Measurements from ENCODE around the gene ANKFN1.

DNA sequence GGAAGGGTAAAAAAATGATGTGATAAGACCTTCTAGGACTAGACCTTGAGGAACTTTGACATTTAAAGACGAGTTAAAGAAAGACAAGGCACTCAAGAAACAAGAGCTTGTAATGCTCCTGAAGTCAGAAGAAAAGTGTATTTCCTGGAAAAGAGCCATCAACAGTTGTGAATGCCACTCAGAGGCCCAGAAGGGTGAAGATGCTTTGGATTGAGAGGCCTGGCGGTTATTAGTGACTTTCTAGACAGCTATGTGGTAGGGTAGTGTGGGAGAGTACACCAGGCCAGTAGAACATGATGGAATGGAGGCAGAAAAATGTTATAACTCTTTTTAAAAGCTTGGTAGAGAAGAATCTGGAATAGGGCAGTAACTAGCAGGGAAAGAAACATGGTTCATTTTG, 34.1 kb upstream of the ANKFN1 start:
- TF ChIP-seq, protein P1, sequence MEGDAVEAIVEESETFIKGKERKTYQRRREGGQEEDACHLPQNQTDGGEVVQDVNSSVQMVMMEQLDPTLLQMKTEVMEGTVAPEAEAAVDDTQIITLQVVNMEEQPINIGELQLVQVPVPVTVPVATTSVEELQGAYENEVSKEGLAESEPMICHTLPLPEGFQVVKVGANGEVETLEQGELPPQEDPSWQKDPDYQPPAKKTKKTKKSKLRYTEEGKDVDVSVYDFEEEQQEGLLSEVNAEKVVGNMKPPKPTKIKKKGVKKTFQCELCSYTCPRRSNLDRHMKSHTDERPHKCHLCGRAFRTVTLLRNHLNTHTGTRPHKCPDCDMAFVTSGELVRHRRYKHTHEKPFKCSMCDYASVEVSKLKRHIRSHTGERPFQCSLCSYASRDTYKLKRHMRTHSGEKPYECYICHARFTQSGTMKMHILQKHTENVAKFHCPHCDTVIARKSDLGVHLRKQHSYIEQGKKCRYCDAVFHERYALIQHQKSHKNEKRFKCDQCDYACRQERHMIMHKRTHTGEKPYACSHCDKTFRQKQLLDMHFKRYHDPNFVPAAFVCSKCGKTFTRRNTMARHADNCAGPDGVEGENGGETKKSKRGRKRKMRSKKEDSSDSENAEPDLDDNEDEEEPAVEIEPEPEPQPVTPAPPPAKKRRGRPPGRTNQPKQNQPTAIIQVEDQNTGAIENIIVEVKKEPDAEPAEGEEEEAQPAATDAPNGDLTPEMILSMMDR (IDR thresholded peaks at IDR 0.05), result no peak
- no peak for TF ChIP-seq ZFX (IDR thresholded peaks at IDR 0.05; ENCODE audit: borderline replicate concordance)

All from 22Rv1 (cell line).